ENCODE results near the gene DHX32. TPM values are rescaled to one million over a fixed set of nuclear protein-coding genes. Genes with fewer than 3 reads are reported as not detected.

Gene DHX32
- total RNA-seq, 1 experiment from 2014 or later, result 45.6 TPM

DNA sequence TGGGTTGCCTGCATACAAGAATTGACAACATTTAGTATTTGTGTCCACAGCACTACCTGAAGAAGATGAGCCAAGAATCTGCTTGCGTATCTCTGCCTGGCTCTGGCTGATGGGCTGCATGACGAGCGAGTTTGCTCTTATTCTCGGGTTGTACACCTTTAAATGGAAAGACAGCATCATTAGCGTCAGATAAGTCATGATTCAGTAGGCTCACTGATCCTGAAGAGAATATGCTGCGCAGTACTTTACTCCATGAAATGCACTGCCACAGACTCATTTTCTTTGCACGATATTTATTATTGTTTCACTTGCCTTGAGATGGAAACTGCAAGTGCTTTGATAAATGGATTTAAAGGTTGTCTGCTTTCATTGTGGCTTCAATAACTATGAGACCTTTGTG lies 28.6 kb downstream of the DHX32 start:
- POLR2A ChIA-PET, result no interaction called here
- Mint-ChIP-seq H3K36me3 (ENCODE audit: insufficient read depth, unreplicated experiment) (peaks cover 81% of the 10 kb centered on the region), H3K27ac (ENCODE audit: low read depth, unreplicated experiment) (no peak overlapping the region), H3K9me3 (ENCODE audit: unreplicated experiment) (no peaks in the 10 kb centered on the region), H3K4me1 (ENCODE audit: insufficient read depth, unreplicated experiment) (no peaks in the 10 kb centered on the region), H3K4me3 (ENCODE audit: unreplicated experiment) (no peak overlapping the region), H3K27me3 (ENCODE audit: insufficient read depth, unreplicated experiment) (no peaks in the 10 kb centered on the region)
- intact Hi-C loops (cut with micrococcal nuclease), result no loop called here
- BruUV-seq (replicated peaks), result no TSS peak
- TF ChIP-seq, protein P1, sequence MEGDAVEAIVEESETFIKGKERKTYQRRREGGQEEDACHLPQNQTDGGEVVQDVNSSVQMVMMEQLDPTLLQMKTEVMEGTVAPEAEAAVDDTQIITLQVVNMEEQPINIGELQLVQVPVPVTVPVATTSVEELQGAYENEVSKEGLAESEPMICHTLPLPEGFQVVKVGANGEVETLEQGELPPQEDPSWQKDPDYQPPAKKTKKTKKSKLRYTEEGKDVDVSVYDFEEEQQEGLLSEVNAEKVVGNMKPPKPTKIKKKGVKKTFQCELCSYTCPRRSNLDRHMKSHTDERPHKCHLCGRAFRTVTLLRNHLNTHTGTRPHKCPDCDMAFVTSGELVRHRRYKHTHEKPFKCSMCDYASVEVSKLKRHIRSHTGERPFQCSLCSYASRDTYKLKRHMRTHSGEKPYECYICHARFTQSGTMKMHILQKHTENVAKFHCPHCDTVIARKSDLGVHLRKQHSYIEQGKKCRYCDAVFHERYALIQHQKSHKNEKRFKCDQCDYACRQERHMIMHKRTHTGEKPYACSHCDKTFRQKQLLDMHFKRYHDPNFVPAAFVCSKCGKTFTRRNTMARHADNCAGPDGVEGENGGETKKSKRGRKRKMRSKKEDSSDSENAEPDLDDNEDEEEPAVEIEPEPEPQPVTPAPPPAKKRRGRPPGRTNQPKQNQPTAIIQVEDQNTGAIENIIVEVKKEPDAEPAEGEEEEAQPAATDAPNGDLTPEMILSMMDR (IDR thresholded peaks at IDR 0.05; ENCODE audit: unreplicated experiment), result no peak
- no peak for DNase-seq (ENCODE audit: unreplicated experiment)
- CTCF ChIA-PET, result no interaction called here

DNA sequence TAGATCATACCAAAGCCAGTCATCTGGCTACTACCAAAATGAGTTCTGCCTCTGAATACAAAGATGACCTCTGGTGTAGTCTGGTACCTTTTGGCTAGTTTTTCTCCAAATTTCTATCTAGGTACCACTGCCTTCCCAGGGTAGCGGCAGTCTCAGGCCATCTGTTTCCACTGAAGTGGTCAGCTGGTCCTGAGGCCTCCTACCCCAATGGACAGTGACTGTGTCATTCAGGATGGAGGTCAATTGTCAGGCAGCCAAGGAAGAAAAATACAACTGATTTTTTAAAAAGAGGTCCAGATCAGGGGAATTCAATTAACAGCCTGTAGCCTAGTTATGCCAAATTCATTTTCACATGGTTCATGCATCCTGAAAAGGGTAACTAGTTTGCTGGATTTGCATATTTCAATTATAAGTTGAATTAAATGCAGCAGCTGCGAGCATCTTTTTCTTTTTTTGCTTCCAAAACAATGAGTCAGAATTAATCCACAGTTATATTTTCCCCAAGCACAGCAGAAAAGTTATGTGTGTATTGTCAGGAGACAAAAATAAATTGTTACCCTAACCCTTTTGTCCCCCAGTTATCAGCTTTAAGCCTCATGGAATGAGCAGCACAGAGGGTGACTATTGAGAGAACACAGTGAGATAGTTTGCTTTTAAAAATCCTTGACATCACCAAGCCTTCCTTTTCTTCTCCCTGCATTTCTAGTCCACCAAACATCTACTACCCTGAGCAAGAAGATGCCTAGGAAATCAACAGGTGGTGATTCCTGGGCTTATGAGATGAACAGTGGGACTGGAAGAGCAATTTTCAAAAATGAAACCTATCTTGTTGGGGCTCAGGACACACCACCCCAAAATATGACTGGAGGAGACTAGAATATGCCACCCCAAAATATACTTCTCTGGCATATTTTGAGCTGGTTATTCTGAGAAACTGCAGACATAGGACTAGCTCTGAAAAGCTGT lies 30.0 kb downstream of the DHX32 start:
- Mint-ChIP-seq H3K27me3 (ENCODE audit: insufficient read depth, unreplicated experiment) (no peaks in the 10 kb centered on the region), H3K4me1 (ENCODE audit: insufficient read depth, unreplicated experiment) (no peaks in the 10 kb centered on the region), H3K9me3 (ENCODE audit: unreplicated experiment) (no peaks in the 10 kb centered on the region), H3K27ac (ENCODE audit: low read depth, unreplicated experiment) (no peak overlapping the region), H3K36me3 (ENCODE audit: insufficient read depth, unreplicated experiment) (peaks cover 79% of the 10 kb centered on the region), H3K4me3 (ENCODE audit: unreplicated experiment) (no peak overlapping the region)
- POLR2A ChIA-PET, result interaction anchor here (1.0 kb wide), 1 partner anchor 15 kb away, joined by 3 read pairs; no protein-coding TSS in a partner anchor
- no peak for DNase-seq (ENCODE audit: unreplicated experiment)
- CTCF ChIA-PET, result interaction anchor here (0.6 to 0.7 kb wide), 2 partner anchors 20 to 556 kb away, joined by 3 to 4 read pairs; no protein-coding TSS in a partner anchor
- intact Hi-C loops (cut with micrococcal nuclease), result no loop called here
- TF ChIP-seq, protein P1 (IDR thresholded peaks at IDR 0.05; ENCODE audit: unreplicated experiment), result no peak
- no TSS peak for BruUV-seq (replicated peaks)

DNA sequence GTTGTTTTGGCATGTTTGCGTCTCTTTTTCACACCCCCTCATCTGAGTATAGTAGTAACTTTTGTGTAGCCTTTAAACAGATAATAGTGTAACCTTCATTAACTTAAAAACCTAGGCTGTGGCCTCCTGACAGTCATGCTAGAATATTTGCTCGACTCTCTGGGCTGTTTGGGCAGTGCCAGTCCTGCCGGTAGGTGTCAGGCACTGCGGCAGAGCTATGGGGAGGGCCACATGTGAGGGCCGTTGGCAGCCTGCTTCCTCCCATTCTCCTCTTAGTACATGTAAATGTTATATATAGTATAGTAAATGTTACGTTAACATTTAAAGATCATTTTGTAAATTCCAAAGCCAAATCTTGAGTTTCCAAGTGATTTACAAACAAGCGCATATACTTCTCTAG lies 31.6 kb downstream of the DHX32 start:
- Mint-ChIP-seq H3K4me3 (ENCODE audit: unreplicated experiment) (no peak overlapping the region), H3K9me3 (ENCODE audit: unreplicated experiment) (no peaks in the 10 kb centered on the region), H3K4me1 (ENCODE audit: insufficient read depth, unreplicated experiment) (no peaks in the 10 kb centered on the region), H3K27ac (ENCODE audit: low read depth, unreplicated experiment) (no peak overlapping the region), H3K27me3 (ENCODE audit: insufficient read depth, unreplicated experiment) (no peaks in the 10 kb centered on the region), H3K36me3 (ENCODE audit: insufficient read depth, unreplicated experiment) (peaks cover 75% of the 10 kb centered on the region)
- POLR2A ChIA-PET, result no interaction called here
- CTCF ChIA-PET, result no interaction called here
- intact Hi-C loops (cut with micrococcal nuclease), result no loop called here
- no TSS peak for BruUV-seq (replicated peaks)
- TF ChIP-seq, protein P1 (IDR thresholded peaks at IDR 0.05; ENCODE audit: unreplicated experiment), result no peak
- DNase-seq (ENCODE audit: unreplicated experiment), result no peak

DNA sequence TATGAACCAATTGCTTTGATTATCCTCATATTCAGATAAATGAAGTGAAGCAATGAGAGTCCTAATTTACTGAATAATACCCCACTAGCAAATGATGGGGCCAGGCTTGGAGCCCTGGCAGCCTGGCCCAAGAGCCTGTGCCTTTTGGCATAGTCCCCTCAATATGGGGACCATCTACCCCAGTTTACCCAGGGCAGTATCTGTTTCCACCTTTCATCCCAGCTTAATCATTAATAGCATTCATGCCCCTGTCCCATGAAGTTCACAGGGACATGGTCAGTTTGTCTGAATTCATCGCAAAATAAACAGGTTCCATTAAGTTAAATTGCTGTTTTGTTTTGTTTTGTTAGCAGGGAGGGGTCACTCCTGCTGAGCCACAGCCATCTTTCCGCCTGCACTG lies 32.2 kb downstream of the DHX32 start:
- BruUV-seq (replicated peaks), result no TSS peak
- no peaks in the 10 kb centered on the region for H3K9me3 Mint-ChIP-seq (ENCODE audit: unreplicated experiment)
- DNase-seq (ENCODE audit: unreplicated experiment), result no peak
- ChIA-PET POLR2A (no interaction called here), CTCF (interaction anchor here (0.6 kb wide), 1 partner anchor 156 kb away, joined by 3 read pairs; no protein-coding TSS in a partner anchor)
- no peaks in the 10 kb centered on the region for H3K27me3 Mint-ChIP-seq (ENCODE audit: insufficient read depth, unreplicated experiment)
- H3K4me1 Mint-ChIP-seq (ENCODE audit: insufficient read depth, unreplicated experiment), result no peaks in the 10 kb centered on the region
- TF ChIP-seq, protein P1 (IDR thresholded peaks at IDR 0.05; ENCODE audit: unreplicated experiment), result no peak
- H3K36me3 Mint-ChIP-seq (ENCODE audit: insufficient read depth, unreplicated experiment), result peaks cover 69% of the 10 kb centered on the region
- intact Hi-C loops (cut with micrococcal nuclease), result no loop called here
- no peak overlapping the region for H3K27ac Mint-ChIP-seq (ENCODE audit: low read depth, unreplicated experiment)
- no peak overlapping the region for H3K4me3 Mint-ChIP-seq (ENCODE audit: unreplicated experiment)
